Measurements from ENCODE around the gene PDXDC1. TPM values are rescaled to one million over a fixed set of nuclear protein-coding genes. Genes with fewer than 3 reads are reported as not detected.
A peak's percentile ranks its signal among the peaks of the same experiment; 100 is the strongest.
"Not testable (repeated sequence)": the region's sequence is repeated elsewhere in the genome, so short reads cannot be mapped to it uniquely, and the experiment has no call there.

Gene PDXDC1
- total RNA-seq, 1 donor from 2014 or later, result 107 TPM

DNA sequence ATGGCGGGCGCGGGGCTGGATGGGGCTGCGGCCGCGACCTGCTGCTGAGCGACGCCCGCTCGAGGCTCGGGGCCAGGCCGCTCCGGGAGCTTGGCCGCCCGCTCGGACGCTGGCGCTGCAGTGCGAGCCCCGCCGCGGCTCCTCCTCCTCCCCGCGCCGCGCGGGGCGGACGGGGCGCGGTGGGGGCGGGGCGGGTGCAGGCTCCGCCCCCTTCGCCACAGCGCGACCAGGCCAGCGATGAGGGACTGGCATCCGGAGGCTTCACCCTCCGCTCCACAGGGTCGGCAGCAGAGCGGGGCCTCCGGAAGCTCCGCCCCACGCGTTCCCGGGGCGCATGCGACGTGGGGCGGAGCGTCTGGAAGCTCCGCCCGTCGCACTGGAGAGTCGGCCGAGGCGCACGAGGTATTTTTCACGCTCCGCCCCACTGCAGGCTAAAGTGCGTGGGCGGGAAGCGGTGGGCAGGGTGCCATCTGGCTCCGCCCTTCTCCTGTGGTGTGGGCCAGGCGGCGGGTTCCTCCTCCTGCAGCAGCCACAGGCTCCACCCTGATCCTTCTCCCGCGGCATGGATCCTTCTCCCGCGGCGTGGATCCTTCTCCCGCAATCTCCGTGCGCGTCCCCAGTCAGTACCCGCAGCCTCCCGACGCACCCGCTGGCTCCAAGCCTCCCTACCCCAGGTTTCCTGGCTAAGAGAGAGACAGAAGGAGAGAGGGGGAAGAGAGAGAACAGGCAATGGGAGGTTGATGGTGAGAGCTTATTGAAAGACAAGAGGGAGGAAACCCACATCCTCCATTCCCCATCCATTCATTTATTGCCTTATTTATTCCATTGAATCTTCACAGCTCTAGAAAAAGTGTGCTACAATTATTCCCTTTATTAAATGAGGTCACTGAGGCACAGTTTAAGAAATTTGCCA, 180.1 kb downstream of the PDXDC1 start:
- DNase-seq (ENCODE audit: low spot score), result peak; percentile 95

DNA sequence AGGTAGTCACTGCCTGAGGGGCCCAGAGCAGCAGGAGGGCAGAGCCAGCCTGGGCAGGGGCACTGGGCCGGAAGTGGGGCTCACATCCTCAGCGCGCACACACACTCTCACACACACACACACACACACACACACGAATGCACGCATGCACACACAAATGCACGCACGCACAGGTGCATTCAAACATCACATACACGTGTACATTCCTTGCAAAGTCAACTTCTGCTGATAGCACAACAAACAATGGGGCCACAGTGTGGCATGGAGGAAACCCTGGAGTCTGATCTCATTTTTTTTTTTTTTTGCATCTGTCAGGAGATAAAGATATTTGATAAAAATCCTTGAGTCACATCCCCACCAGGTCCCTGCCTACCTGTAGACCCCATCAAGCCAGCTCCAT, 182.8 kb downstream of the PDXDC1 start:
- DNase-seq (ENCODE audit: low spot score), result not testable (repeated sequence)

DNA sequence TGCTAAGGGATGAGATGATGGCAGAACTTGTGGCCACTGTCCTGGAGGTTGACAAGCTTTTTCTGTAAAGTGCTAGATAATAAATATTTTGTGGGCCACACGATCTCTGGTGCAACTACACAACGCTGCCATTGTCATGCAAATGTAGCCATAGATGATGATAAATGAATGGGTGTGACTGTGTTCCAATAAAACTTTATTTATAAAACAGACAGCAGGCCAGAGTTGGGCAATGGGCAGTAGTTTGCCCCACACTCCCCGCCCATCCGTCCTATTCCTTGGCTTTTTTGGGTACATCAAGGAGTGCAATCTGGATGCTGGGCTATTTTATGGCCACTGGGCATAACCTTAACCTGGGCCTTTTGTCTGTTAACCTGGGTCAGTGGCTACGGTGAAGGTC, 184.8 kb downstream of the PDXDC1 start:
- not testable (repeated sequence) for DNase-seq (ENCODE audit: low spot score)

DNA sequence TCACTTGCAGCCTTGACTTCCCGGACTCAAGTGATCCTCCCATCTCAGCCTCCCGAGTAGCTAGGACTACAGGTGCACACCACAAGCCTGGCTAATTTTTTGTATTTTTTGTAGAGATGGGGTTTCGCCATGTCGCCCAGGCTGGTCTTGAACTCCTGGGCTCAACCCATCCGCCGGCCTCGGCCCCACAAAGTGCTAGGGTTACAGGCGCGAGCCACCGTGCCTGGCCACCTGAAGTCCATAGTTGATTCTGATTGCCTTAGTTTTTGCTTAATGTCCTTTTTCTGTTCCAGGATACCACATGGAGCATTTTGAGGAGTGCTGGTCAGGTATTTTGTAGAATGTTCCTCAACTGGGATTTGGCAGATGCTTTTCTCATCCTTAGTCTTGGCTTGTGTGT, 185.7 kb downstream of the PDXDC1 start:
- DNase-seq (ENCODE audit: low spot score), result not testable (repeated sequence)

DNA sequence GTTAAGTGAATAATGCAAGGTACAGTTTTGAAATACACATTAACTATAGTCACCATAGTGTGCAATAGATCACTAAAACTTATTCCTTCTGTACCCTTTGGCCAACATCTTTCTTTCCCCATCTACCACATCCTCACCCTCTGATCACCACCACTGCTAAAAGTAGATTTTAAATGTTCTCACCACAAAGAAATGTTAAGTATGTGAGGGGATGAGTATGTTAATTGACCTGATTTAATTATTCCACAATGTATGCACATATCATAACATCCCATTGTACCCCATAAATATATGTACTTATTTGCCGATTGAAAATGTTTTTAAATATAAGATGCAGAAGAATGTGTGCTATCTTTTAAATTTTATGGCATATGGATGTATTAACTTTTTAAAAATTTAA, 188.2 kb downstream of the PDXDC1 start:
- DNase-seq (ENCODE audit: low spot score), result not testable (repeated sequence)

DNA sequence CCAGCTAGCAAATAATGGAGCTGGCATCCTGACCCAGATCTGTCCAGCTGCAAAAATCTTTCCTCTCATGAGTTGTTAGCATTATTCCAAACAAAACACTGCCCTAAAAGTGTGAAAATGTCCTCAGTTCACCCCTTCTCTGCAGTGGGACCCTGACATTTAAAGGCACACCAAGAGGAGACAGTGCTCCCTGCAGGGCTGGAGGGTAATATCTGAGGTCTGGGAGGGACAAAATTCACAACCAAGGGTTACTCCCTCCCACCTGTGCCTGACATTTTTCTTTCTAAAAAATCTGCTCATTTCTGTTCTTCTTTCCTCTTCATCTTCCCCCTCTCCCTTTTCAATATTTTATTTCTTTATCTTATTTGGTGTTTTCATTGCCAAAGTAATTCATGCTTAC, 191.4 kb downstream of the PDXDC1 start:
- DNase-seq (ENCODE audit: low spot score), result not testable (repeated sequence)

DNA sequence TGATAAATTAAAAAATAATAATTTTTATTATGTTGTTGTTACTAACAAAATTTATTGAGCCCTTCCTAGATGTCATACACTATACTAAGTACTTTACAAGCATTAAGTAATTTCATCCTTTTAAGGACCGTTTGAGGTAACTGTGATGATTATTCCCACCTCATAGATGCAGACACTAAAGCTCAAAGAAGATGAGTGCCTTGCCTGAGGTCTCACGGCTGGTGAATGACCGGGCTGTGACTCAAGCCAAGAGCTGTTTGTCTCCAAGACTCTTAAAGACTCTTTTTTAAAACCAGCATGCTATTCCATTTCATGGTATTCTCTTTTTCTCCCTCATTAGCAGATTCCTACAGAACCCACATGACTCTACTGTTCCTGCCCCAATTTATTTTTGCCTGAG, 193.5 kb downstream of the PDXDC1 start:
- DNase-seq (ENCODE audit: low spot score), result not testable (repeated sequence)

DNA sequence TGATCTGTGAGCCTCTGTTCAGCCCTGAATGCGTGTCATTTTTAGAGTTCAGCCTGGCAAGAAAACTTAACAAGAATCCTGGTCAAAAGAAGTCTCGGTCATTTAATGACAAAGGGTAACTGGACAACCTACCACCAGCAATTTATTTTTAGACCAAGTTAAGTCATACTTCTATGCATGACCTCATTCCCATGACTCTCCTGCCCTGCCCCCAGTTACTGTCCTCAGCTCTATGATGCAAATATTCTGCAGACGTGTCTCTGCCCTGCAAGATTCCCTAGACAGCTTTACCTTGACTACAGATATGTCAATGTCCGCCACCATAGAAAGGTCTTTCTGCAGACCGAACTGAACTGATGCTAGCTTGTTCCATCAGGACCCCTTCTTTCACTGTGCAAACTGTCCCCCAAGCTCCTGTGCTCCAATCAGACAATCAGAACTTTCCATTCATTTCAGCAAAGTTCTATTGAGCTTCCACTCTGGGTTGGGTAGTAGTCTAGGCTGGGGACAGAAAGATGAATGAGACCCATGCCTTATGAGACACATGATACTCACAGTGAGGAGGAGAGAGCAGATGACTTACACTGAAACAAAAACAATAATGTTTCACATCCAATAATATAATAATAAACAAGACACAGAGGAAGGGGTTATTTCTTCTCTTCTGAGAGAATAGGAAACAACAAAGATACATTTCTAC, 194.3 kb downstream of the PDXDC1 start:
- not testable (repeated sequence) for DNase-seq (ENCODE audit: low spot score)

DNA sequence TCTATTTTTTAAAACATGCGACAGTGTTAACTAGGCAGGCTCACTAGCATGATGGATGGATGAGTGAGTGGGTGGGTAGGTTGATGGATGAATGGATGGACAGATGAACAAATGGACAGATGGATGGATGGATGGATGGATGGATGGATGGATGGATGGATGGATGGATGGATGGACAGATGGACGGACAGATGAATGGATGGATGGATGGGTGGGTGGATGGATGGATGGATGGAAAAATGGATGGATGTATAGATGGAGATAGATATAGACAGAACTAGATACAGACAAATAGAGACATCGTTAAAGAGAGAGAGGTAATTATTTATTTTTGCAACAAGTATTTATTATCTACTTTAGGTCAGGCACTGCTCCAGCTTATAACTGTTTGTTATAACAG, 205.1 kb downstream of the PDXDC1 start:
- not testable (repeated sequence) for DNase-seq (ENCODE audit: low spot score)

DNA sequence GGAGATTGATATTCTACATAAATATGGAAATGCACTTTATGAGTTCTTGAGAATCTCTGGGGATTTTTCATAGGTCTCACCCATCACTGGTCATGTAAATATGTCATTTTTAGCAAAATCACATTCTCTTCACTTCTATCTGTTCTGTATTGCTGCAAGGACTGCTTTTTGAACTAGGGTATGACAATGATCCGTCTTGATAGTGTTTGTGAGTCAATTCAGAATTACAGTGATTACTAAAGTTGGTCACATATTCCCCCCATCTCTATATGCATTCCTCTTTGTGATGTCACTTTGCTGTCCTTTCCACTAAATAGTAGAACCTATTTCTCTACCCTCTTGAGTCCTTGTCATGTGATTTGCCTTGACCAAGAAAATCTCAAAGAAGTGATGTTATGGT, 206.1 kb downstream of the PDXDC1 start:
- not testable (repeated sequence) for DNase-seq (ENCODE audit: low spot score)

DNA sequence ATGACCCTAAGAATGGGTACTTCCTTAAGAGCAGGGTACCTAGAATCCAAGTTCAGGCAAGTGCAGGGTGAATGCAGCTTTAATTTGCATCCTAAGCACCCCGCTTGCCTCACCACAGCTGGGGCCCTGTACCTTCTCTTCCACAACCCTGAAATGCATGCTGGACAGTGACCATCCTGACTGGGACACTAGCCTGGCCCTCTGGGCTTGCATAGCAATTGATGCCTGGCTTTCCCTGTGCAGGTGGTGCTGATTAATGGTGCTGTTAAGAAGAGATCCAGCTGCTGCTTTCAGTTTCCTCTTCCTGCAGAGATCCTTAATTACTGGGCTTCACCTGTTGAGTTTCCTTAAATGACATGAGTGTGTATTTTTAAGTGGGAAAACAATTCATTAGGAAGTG, 209.2 kb downstream of the PDXDC1 start:
- DNase-seq (ENCODE audit: low spot score), result not testable (repeated sequence)

Other genes starting within 250 kb of the PDXDC1 start
- 0.96 TPM for gene NPIPA2, start 232.5 kb upstream of the PDXDC1 start, total RNA-seq (ENCODE audit: insufficient read depth, low replicate concordance)
- gene NOMO1, start 141.3 kb upstream of the PDXDC1 start, total RNA-seq (ENCODE audit: insufficient read depth, low replicate concordance), result 62.4 TPM
- gene NPIPA1, start 37.6 kb upstream of the PDXDC1 start, total RNA-seq (ENCODE audit: insufficient read depth, low replicate concordance), result 61.2 TPM
- gene NTAN1, start 81.0 kb downstream of the PDXDC1 start, total RNA-seq (ENCODE audit: insufficient read depth, low replicate concordance), result 40.9 TPM
- gene RRN3, start 119.2 kb downstream of the PDXDC1 start, total RNA-seq (ENCODE audit: insufficient read depth, low replicate concordance), result 19.7 TPM